HepG2 (cell line): ENCODE measurements around the gene RASGRF1. TPM values are rescaled to one million over a fixed set of nuclear protein-coding genes. Genes with fewer than 3 reads are reported as not detected.

Experiments
- ELF4 ChIP-seq: sonication (generic); formaldehyde crosslinking; IDR thresholded peaks from 2 replicates; pipeline ENCODE4 v1.5.0; 2020; ENCODE audit warnings: missing genetic modification reagents, mild to moderate bottlenecking, moderate library complexity, borderline replicate concordance
- ERF ChIP-seq: IDR thresholded peaks from 2 replicates; pipeline ENCODE4 v1.6.1; 2018; ENCODE audit warnings: missing biosample characterization, missing genetic modification reagents
- NAIF1 ChIP-seq: sonication (generic); formaldehyde crosslinking; IDR thresholded peaks from 2 replicates; pipeline ENCODE4 v1.5.0; 2020; ENCODE audit warnings: mild to moderate bottlenecking, missing genetic modification reagents, borderline replicate concordance
- NFE2L1 ChIP-seq: sonication (generic); formaldehyde crosslinking; IDR thresholded peaks from 2 replicates; pipeline ENCODE4 v1.4.0; 2020; ENCODE audit warnings: missing genetic modification reagents, mild to moderate bottlenecking, borderline replicate concordance
- NONO ChIP-seq, 2 experiments: fragments of 450-650 bp in 1 of 2; sonication (generic) in 1 of 2; formaldehyde crosslinking in 1 of 2; IDR thresholded peaks in 1 of 2; conservative IDR thresholded peaks in 1 of 2; 2 replicates each; pipeline versions ENCODE4 v1.6.1 to v1.8.0; 2017 to 2022; ENCODE audit warnings: mild to moderate bottlenecking in 1 of 2, missing genetic modification reagents in 1 of 2, moderate library complexity in 1 of 2
- PAWR ChIP-seq: sonication (generic); formaldehyde crosslinking; IDR thresholded peaks from 2 replicates; pipeline ENCODE4 v1.4.0; 2020; ENCODE audit warnings: missing genetic modification reagents, mild to moderate bottlenecking, borderline replicate concordance
- ZNF616 ChIP-seq: sonication (generic); formaldehyde crosslinking; IDR thresholded peaks from 2 replicates; pipeline ENCODE4 v1.5.0; 2020; ENCODE audit warnings: low read depth, mild to moderate bottlenecking, missing genetic modification reagents
- polyA plus RNA-seq, 8 experiments: library from polyadenylated mRNA; depleted of rRNA in 3 of 8; stranded (reverse) in 7 of 8; unstranded in 1 of 8; fragments of >200 nt; fragmentation: Illumina TruSeq in 4 of 8; extraction: Trizol in 4 of 8; gene quantifications; 2 replicates each; pipeline versions ENCODE4 v1.2.1 to v1.2.3, GENCODE V29; 2011 to 2016; ENCODE audit warnings: low read depth in 4 of 8, missing spikeins in 1 of 8, mixed read lengths in 1 of 8; ENCODE audit not compliant: insufficient read depth in 1 of 8
- total RNA-seq, 5 experiments: library from RNA; depleted of rRNA; stranded (reverse); fragments of >200 nt; fragmentation: Illumina TruSeq; extraction: Trizol; gene quantifications; 2 replicates each; pipeline ENCODE4 v1.2.3, GENCODE V29; 2016; ENCODE audit warnings: low read depth in 1 of 5
- TF ChIP-seq, protein P1 (sequence below): sonication (generic); formaldehyde crosslinking; IDR thresholded peaks from 2 replicates; pipeline ENCODE4 v1.4.0; 2020; ENCODE audit warnings: mild to moderate bottlenecking, missing genetic modification reagents
- TF ChIP-seq, protein P2 (sequence below): sonication (generic); formaldehyde crosslinking; IDR thresholded peaks from 2 replicates; pipeline ENCODE4 v1.5.0; 2020; ENCODE audit warnings: missing genetic modification reagents
- TF ChIP-seq, protein P3 (sequence below): sonication (generic); formaldehyde crosslinking; IDR thresholded peaks from 2 replicates; pipeline ENCODE4 v1.9.0; 2021; ENCODE audit warnings: missing genetic modification reagents, borderline replicate concordance
- TF ChIP-seq, protein P4 (sequence below): sonication (generic); formaldehyde crosslinking; conservative IDR thresholded peaks from 2 replicates; pipeline ENCODE4 v1.4.0; 2020; ENCODE audit warnings: missing genetic modification reagents
- TF ChIP-seq, protein P5 (sequence below): sonication (generic); formaldehyde crosslinking; IDR thresholded peaks from 2 replicates; pipeline ENCODE4 v1.9.0; 2022; ENCODE audit warnings: missing genetic modification reagents, mild to moderate bottlenecking, borderline replicate concordance
- TF ChIP-seq, protein P6 (sequence below): sonication (generic); formaldehyde crosslinking; IDR thresholded peaks from 2 replicates; pipeline ENCODE4 v1.4.0; 2020; ENCODE audit warnings: missing genetic modification reagents
- TF ChIP-seq, protein P7 (sequence below): sonication (generic); formaldehyde crosslinking; IDR thresholded peaks from 2 replicates; pipeline ENCODE4 v1.5.1; 2020; ENCODE audit warnings: missing genetic modification reagents, mild to moderate bottlenecking, borderline replicate concordance

The RASGRF1 gene
- total and polyA plus RNA-seq, 2 of the 13 experiments (the other 11 are each of a cell fraction or from before 2014, with no cell fraction given): 0.55 to 3.0 TPM

DNA sequence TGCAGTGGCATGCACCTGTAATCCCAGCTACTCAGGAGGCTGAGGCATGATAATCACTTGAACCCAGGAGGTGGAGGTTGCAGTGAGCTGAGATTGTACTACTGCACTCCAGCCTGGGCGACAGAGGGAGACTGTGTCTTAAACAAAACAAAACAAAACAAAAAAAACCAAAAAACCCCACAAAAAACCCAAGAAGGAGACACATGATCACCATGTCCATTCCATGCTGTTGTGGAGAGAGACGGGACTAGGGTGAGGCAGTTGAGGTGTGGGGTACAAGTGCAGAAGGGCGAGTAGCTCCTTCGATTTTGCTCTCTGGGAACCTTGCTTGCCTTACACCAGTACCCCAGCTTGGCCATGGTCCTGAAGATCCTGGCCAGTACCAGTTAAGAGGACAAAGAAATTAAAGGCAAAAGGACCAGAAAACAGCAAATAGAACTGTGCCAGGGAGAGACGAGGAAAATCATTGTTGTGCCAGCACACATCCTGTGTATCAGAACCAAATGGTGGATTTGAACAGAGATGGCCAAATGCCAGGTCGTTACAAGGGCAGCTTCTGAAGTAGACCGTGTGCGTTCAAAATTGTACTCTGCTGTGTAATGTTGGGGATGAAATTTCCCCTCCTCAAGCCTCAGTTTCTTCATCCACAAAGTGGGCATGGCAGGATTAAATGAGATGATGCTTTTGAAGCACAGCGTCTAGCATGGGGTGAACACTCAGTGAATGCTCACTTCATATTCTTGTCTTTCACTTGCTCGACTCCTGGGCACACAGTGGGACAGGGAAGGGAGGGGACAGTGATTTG is 102.8 kb downstream of the RASGRF1 start (continued):
- TF ChIP-seq, protein P1, sequence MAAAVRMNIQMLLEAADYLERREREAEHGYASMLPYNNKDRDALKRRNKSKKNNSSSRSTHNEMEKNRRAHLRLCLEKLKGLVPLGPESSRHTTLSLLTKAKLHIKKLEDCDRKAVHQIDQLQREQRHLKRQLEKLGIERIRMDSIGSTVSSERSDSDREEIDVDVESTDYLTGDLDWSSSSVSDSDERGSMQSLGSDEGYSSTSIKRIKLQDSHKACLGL (CRISPR knock-in tag): no peak
- TF ChIP-seq PAWR (CRISPR knock-in tag): no peak
- TF ChIP-seq, protein P2, sequence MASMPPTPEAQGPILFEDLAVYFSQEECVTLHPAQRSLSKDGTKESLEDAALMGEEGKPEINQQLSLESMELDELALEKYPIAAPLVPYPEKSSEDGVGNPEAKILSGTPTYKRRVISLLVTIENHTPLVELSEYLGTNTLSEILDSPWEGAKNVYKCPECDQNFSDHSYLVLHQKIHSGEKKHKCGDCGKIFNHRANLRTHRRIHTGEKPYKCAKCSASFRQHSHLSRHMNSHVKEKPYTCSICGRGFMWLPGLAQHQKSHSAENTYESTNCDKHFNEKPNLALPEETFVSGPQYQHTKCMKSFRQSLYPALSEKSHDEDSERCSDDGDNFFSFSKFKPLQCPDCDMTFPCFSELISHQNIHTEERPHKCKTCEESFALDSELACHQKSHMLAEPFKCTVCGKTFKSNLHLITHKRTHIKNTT (CRISPR knock-in tag): no peak
- TF ChIP-seq NONO (IDR thresholded peaks at IDR 0.05): no peak
- TF ChIP-seq NONO (CRISPR knock-in tag; conservative IDR thresholded peaks at IDR 0.05): no peak
- peak; percentile 14; the same call in 1 of the 2 replicates for TF ChIP-seq ELF4 (CRISPR knock-in tag)
- TF ChIP-seq, protein P3, sequence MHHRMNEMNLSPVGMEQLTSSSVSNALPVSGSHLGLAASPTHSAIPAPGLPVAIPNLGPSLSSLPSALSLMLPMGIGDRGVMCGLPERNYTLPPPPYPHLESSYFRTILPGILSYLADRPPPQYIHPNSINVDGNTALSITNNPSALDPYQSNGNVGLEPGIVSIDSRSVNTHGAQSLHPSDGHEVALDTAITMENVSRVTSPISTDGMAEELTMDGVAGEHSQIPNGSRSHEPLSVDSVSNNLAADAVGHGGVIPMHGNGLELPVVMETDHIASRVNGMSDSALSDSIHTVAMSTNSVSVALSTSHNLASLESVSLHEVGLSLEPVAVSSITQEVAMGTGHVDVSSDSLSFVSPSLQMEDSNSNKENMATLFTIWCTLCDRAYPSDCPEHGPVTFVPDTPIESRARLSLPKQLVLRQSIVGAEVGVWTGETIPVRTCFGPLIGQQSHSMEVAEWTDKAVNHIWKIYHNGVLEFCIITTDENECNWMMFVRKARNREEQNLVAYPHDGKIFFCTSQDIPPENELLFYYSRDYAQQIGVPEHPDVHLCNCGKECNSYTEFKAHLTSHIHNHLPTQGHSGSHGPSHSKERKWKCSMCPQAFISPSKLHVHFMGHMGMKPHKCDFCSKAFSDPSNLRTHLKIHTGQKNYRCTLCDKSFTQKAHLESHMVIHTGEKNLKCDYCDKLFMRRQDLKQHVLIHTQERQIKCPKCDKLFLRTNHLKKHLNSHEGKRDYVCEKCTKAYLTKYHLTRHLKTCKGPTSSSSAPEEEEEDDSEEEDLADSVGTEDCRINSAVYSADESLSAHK (CRISPR knock-in tag): no peak
- TF ChIP-seq, protein P4, sequence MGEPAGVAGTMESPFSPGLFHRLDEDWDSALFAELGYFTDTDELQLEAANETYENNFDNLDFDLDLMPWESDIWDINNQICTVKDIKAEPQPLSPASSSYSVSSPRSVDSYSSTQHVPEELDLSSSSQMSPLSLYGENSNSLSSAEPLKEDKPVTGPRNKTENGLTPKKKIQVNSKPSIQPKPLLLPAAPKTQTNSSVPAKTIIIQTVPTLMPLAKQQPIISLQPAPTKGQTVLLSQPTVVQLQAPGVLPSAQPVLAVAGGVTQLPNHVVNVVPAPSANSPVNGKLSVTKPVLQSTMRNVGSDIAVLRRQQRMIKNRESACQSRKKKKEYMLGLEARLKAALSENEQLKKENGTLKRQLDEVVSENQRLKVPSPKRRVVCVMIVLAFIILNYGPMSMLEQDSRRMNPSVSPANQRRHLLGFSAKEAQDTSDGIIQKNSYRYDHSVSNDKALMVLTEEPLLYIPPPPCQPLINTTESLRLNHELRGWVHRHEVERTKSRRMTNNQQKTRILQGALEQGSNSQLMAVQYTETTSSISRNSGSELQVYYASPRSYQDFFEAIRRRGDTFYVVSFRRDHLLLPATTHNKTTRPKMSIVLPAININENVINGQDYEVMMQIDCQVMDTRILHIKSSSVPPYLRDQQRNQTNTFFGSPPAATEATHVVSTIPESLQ (CRISPR knock-in tag): no peak
- TF ChIP-seq, protein P5, sequence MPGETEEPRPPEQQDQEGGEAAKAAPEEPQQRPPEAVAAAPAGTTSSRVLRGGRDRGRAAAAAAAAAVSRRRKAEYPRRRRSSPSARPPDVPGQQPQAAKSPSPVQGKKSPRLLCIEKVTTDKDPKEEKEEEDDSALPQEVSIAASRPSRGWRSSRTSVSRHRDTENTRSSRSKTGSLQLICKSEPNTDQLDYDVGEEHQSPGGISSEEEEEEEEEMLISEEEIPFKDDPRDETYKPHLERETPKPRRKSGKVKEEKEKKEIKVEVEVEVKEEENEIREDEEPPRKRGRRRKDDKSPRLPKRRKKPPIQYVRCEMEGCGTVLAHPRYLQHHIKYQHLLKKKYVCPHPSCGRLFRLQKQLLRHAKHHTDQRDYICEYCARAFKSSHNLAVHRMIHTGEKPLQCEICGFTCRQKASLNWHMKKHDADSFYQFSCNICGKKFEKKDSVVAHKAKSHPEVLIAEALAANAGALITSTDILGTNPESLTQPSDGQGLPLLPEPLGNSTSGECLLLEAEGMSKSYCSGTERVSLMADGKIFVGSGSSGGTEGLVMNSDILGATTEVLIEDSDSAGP: no peak
- no peak for TF ChIP-seq ERF (CRISPR knock-in tag)
- no peak for TF ChIP-seq NFE2L1 (CRISPR knock-in tag)
- TF ChIP-seq, protein P6, sequence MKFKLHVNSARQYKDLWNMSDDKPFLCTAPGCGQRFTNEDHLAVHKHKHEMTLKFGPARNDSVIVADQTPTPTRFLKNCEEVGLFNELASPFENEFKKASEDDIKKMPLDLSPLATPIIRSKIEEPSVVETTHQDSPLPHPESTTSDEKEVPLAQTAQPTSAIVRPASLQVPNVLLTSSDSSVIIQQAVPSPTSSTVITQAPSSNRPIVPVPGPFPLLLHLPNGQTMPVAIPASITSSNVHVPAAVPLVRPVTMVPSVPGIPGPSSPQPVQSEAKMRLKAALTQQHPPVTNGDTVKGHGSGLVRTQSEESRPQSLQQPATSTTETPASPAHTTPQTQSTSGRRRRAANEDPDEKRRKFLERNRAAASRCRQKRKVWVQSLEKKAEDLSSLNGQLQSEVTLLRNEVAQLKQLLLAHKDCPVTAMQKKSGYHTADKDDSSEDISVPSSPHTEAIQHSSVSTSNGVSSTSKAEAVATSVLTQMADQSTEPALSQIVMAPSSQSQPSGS (CRISPR knock-in tag): no peak
- TF ChIP-seq, protein P7, sequence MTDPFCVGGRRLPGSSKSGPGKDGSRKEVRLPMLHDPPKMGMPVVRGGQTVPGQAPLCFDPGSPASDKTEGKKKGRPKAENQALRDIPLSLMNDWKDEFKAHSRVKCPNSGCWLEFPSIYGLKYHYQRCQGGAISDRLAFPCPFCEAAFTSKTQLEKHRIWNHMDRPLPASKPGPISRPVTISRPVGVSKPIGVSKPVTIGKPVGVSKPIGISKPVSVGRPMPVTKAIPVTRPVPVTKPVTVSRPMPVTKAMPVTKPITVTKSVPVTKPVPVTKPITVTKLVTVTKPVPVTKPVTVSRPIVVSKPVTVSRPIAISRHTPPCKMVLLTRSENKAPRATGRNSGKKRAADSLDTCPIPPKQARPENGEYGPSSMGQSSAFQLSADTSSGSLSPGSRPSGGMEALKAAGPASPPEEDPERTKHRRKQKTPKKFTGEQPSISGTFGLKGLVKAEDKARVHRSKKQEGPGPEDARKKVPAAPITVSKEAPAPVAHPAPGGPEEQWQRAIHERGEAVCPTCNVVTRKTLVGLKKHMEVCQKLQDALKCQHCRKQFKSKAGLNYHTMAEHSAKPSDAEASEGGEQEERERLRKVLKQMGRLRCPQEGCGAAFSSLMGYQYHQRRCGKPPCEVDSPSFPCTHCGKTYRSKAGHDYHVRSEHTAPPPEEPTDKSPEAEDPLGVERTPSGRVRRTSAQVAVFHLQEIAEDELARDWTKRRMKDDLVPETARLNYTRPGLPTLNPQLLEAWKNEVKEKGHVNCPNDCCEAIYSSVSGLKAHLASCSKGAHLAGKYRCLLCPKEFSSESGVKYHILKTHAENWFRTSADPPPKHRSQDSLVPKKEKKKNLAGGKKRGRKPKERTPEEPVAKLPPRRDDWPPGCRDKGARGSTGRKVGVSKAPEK (CRISPR knock-in tag): no peak
- TF ChIP-seq NAIF1: peak; percentile 2; the same call in 1 of the 2 replicates
- TF ChIP-seq ZNF616 (CRISPR knock-in tag): no peak
